Left ventricle myocardium superior (tissue), 1 donor: Measurements from ENCODE around the gene CYTH3. TPM values are rescaled to one million over a fixed set of nuclear protein-coding genes. Genes with fewer than 3 reads are reported as not detected.
"Not testable (repeated sequence)": the region's sequence is repeated elsewhere in the genome, so short reads cannot be mapped to it uniquely, and the experiment has no call there.

ENCODE experiments used
- ATAC-seq: fragments of 200-7000 bp; cut with Tn5 transposase; one replicate; pipeline ENCODE4 v1.9.1; 2020; ENCODE audit warnings: mild to moderate bottlenecking, moderate library complexity
- DNase-seq: peaks from one replicate; pipeline ENCODE4 v3.0.0-alpha.2; 2020
- intact Hi-C: fragments of 100-400 bp; cut with micrococcal nuclease; formaldehyde crosslinking; loops from one replicate; pipeline ENCODE4 v1.11.0; 2022
- total RNA-seq: library from RNA; stranded (reverse); fragmentation: NEBNext Ultra II Directional; extraction: Animal tissue kit (Norgen Biotek cat#: 25700); gene quantifications from one replicate; pipeline ENCODE4 v1.2.1, GENCODE V29; 2021
- donor health status: DM: no; HTN: yes; CAD: no; lungs with severe emphysema.

CYTH3 gene
- total RNA-seq, 1 donor from 2014 or later, result 27.8 TPM

- DNase-seq (no peak), ATAC-seq (no peak)
- intact Hi-C loops, result no loop called here
Observed at GRCh38 chr7:6241607-6241973, 30.8 kb downstream of the CYTH3 start.

- ATAC-seq (no peak), DNase-seq (no peak)
- intact Hi-C loops, result no loop called here
Observed at GRCh38 chr7:6238309-6238925, 34.0 kb downstream of the CYTH3 start.

GRCh38 chr7:6237730-6238129 lies 34.7 kb downstream of the CYTH3 start:
- intact Hi-C loops, result no loop called here

GRCh38 chr7:6237011-6237410 lies 35.4 kb downstream of the CYTH3 start:
- intact Hi-C loops, result no loop called here
- DNase-seq (no peak), ATAC-seq (peak; percentile 84)

More at GRCh38 chr7:6237730-6238129, 34.7 kb downstream of the CYTH3 start:
- DNase-seq (no peak), ATAC-seq (no peak)

- intact Hi-C loops, result no loop called here
- no peak for ATAC-seq
- DNase-seq, result no peak
Observed at GRCh38 chr7:6235029-6235871, 37.2 kb downstream of the CYTH3 start.

GRCh38 chr7:6234384-6234783 lies 38.0 kb downstream of the CYTH3 start:
- intact Hi-C loops, result no loop called here
- ATAC-seq (no peak), DNase-seq (no peak)

- peak; percentile 60 for DNase-seq
- ATAC-seq, result peak; percentile 33
- intact Hi-C loops, result no loop called here
Observed at GRCh38 chr7:6232534-6232933, 39.9 kb downstream of the CYTH3 start.

- ATAC-seq (no peak), DNase-seq (no peak)
- intact Hi-C loops, result no loop called here
Observed at GRCh38 chr7:6232116-6232515, 40.3 kb downstream of the CYTH3 start.

GRCh38 chr7:6231184-6231583 lies 41.2 kb downstream of the CYTH3 start:
- ATAC-seq, result no peak
- intact Hi-C loops, result no loop called here
- DNase-seq, result no peak

- peak; percentile 7 for ATAC-seq
- DNase-seq, intact Hi-C loops: not testable (repeated sequence)
Observed at GRCh38 chr7:6229284-6229683, 43.1 kb downstream of the CYTH3 start.

- intact Hi-C loops, result no loop called here
- ATAC-seq (peak; percentile 70), DNase-seq (no peak)
Observed at GRCh38 chr7:6228361-6229229, 43.8 kb downstream of the CYTH3 start.

- intact Hi-C loops, result no loop called here
- ATAC-seq (peak; percentile 61), DNase-seq (no peak)
Observed at GRCh38 chr7:6227294-6227846, 45.1 kb downstream of the CYTH3 start.

- peak; percentile 16 for ATAC-seq
- no peak for DNase-seq
- intact Hi-C loops, result no loop called here
Observed at GRCh38 chr7:6226194-6226799, 46.1 kb downstream of the CYTH3 start.

GRCh38 chr7:6223411-6223810 lies 49.0 kb downstream of the CYTH3 start:
- ATAC-seq, intact Hi-C loops, DNase-seq: not testable (repeated sequence)

GRCh38 chr7:6223010-6223409 lies 49.4 kb downstream of the CYTH3 start:
- ATAC-seq, intact Hi-C loops, DNase-seq: not testable (repeated sequence)

- DNase-seq (no peak), ATAC-seq (peak; percentile 63)
- intact Hi-C loops, result no loop called here
Observed at GRCh38 chr7:6221340-6222319, 50.8 kb downstream of the CYTH3 start.

GRCh38 chr7:6218329-6218728 lies 54.1 kb downstream of the CYTH3 start:
- ATAC-seq (peak; percentile 15), DNase-seq (no peak)
- intact Hi-C loops, result no loop called here

- intact Hi-C loops, result no loop called here
- no peak for DNase-seq
- no peak for ATAC-seq
Observed at GRCh38 chr7:6212008-6212407, 60.4 kb downstream of the CYTH3 start.
